Esophagus mucosa (tissue), 1 donor: Measurements from ENCODE around the gene SNAP47. TPM values are rescaled to one million over a fixed set of nuclear protein-coding genes. Genes with fewer than 3 reads are reported as not detected.

Experiments
- ATAC-seq: fragments of 200-7000 bp; cut with Tn5 transposase; one replicate; pipeline ENCODE4 v1.9.1; 2020
- total RNA-seq: library from RNA; stranded (reverse); gene quantifications from one replicate; pipeline ENCODE4 v1.2.4, GENCODE V29; 2023
- donor health status: DM: yes; HTN: yes; CAD: no.

The SNAP47 gene
- total RNA-seq, 1 donor from 2014 or later = 15.8 TPM

DNA sequence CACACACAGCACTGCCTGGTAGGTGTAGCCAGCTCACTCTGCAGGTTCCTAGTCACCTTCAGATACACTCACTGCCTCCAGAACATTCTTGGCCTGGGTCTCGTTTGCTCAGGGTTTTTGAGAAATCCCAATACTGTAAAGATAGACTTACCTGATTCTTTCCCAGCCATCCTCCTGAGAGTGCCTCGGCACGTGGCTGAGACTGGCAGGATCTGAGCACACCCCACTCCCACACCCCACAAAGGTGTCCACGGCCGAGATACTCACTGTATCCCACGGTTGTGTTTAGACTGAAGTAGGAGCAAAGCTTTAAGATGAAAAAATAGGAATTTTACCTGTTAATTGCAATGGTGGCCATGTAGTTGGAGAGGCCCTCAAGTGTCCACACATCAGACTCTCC lies 33.4 kb downstream of the SNAP47 start:
- ATAC-seq = no peak

DNA sequence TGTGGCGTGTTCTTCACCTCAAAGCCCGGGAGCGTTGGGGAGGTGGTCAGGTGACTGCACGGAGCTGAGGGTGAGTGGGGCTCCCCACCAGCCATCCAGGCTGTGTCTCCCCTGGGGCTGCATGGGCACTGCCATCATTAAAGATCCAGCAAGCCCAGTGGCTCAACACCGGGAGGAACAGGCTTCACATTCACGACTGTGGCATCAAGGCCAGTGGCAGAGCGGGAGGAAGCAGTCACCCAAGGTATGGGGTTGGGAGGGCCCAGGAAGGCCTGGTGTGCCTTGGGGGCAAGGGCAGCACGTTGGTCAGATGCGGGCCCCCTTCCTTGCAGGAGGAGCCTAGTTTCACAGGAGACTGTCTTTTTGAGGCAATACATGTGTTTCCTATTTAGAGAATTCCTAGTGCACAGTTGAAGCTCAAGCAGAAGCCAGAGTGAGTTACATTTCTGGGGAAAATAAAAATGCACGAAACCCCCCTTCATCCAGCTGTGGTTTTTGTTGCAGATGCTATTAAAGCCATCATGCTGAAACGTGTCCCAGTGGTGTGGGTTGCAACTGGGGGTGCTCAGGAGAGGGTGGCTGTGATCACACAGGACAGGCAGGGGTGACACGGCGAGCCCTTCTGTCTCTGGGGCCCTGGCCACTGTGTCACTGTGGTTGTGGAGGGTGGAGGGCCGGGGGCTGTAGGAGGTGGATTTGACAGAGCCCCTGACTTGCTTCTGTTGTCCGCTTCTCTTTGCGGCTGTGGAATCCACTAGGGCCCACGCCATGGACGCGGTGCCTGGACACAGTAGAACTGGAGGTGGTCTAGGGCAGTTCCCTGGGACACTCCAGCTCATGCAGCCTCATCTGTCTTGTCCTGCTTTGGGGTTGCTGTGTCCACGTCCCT lies 34.1 kb downstream of the SNAP47 start:
- ATAC-seq = no peak

DNA sequence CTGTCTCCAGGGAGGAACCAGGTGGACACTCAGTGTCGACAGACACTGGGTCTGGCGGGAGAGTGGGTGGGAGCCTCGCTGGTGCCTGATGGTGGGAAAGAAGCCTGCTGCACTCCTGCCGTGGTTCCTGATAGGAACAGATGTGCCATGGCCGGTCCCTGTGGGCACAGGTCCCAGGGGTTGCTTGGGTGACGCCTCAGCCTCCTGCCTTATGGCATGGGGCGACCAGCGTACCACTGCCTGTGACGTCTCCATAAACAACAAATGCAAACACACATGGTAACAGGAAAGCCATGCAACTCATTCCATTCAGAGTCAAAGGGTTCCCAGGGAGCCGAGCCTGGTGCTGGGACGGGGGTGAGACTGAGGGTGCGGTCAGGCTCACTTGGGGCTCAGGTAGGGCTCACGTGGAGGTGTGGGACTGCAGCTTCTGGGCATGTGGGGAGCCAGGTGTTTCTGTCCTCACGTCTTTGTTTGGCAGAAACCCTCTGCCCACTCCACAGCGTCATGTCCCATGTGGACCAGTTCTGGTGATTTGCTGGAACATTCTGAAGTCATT lies 34.8 kb downstream of the SNAP47 start:
- ATAC-seq = no peak

DNA sequence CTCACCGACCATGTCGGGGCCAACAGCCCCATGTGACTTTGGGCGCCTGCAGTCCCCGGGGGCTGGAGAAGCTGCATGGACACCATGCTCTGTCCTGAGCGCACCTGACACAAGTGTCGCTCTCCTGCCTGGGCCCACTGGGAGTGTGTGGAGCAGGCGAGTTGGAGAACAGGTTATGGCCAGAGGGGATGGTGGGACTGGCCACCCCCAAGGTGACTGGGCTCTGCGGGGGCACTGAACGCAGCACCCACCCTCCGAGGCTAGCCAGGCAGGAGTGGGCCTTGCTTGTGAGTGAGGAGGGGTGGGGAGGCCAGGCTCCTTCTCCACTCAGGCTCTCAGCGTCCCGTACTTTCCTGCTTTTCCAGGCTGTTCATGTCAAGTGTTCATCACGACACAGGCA lies 35.6 kb downstream of the SNAP47 start:
- no peak for ATAC-seq

DNA sequence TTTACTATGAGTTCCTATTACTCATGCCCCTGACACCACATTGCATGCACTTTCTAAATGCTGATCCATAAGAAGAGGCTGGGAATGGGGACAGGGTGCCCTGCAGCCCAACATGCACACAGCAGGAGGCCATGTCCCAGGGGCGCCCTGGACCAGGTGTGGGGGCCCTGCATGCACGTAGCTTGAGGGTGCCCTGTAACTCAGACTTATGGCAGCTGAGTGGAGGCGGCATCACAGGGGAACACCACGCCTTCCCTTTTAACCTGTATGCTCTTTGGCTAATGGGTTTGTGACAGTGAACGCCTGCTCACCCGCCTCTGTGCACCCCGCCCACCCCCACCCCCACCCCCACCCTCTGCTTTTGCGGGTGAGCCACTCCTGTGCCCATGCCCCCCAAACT lies 36.1 kb downstream of the SNAP47 start:
- no peak for ATAC-seq

DNA sequence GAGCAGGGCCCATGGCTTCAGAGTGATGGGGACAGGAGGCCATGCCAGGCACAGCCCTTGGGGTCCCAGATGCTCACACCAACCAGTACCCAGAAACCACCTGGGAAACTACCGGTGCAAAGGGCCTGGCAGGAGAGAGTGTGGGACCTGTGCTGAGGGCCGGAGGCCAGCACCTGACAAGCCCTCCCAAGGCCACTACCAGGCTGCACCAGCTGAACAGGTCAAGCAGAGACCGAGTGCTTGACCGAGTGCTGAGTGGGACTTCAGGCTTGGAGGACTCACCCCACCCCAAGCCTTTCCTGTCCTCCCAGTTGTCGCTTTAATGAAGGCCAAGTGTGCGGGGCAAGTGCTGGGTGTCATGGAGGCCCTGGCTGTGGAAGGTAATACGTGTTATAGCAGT lies 36.5 kb downstream of the SNAP47 start:
- no peak for ATAC-seq

DNA sequence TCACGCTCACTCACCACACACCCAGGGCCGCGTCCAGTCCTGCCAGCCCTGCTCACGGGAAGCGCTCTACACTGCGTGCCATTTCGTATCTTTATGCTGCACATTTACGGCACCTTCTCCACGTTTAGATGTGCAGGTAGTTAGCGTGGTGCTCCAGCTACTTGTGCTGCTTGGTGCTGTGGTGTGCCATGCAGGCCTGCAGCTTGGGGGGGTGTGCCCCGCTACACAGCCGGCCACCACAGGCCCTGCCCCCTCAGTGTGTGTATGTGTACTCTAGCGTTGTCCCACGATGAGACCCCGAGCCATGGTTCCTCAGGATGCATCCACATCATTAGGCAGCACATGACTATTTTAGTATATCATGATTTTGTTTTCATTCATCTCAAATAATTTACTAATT lies 38.3 kb downstream of the SNAP47 start:
- no peak for ATAC-seq

DNA sequence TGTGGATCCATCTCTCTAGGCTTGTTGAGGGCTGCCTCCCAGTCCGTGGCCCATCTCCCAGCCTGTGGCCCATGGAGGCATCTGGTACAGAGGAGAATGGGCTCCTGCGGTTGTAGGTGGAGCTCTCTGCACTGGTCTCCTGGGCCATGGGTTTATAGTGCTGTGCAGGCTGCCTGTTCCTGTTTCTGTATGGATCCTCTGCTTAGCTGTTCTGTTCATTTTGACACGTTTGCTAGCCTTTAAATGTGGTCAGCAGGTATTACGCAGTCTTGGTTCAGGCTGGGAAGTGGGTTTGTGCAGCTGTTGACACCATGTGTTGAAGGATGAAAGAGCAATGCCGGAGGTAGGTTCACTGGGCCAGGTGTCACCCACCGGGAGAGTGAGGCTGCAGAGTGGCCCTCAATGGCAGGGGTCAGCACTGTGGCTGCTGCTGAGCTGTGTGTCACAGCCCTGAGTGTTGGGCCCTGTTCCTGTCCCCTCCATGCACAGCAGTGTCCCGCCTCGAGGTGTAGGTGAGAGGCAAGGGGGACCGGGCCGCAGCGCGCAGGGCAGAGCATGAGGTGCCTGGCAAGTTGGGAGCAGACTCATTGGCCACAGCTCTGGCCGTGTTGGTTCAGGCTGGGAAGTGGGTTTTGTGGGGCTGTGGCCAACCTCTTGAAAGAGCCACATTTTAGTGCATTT lies 39.0 kb downstream of the SNAP47 start:
- ATAC-seq = no peak

DNA sequence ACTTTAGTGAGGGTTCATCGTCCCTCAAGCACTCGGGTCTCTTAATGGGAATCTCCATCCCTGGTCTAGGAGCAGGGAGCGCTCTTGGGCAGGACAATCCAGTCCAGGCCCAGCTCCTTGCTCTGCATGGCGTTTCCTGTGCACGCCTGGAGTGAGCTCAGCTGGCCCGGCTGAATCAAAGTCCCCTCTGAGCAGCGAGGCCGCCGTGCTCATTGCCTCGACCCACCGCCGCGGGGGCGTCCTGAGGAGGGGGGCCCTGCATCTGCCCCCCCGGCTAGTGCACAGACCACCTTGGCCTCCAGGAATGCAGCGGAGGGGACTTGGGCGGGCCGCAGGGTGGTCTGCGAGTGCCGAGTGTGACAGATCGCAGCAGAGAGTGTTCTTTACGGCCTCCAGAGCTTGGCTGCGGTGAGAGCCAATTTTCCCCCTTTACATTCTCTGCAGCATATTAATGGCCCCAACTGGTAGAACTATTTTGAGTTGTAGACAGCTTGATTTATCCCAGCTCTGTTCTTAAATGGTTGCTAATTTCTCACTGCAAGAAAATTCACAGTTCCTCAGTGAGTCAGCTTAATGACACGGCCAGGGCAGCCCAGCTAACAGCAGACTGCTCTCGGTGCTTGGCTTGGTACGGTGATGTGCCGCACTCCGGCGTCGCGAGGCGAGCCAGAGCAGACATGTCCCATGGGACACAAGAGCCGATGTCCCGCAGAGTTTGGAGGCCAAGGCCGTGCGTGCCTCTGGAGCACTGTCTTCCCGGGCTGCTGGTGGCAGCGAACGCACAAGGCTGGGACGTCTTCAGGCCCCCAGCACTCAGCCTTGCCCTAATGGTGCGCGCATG lies 39.8 kb downstream of the SNAP47 start:
- ATAC-seq = no peak

DNA sequence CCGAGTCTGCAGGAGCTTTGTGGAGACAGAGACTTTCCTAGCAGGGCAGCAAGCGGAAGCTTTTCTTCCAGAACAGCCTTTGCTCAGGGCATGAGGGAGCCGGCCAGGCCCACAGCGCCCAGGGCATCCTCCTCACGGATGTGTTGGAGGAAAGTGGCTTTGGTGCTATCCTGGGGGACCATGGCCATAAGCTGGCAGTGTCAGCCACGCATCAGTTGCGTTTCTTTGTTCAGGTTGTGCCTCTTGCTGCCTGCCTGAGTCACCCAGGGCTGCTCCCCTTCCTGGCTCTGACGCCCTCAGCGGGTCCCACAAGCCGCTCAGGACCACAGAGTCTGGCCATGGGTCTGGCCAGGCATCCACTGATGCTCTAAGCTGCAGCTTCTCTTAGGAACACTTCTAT lies 40.6 kb downstream of the SNAP47 start:
- no peak for ATAC-seq

DNA sequence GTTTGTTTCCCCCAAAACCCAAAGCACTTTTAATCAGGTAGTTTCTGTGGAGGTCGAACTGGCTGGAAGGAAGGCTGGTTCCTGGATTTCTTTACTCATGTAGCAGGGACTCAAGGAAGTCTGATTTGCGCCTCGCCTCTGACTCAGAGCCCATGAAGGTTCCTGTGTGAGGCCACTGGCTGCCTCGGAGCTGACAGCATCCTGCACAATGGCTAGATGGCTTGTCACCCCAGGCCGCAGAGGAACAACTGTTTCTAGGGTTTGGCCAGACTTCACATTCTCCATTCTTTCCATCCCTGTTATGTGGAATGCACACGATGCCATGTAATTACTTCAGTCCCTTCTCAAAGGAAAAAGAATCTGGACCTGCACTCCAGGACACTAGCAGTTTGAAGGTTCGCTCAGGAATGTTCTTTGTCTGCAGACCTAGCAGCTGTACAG lies 41.1 kb downstream of the SNAP47 start:
- ATAC-seq = no peak

DNA sequence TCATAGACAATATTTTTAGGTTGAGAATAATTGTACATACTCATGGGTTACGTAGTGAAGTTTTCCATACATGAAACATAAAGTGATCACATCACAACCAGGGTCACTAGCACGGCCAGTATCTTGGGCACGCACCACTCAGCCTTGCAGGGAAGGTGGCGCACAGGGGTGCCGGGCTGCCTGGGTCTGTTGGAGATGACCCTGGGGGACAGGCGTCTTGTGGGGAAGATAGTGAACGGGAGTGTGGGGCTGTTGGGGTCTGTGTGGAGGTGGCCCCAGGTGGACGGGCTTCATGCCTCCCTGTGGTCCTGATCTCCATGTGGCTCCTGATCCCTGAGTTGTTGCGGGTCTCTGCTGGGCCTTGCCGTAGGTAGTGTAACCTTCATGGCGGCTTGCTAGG lies 41.9 kb downstream of the SNAP47 start:
- no peak for ATAC-seq

DNA sequence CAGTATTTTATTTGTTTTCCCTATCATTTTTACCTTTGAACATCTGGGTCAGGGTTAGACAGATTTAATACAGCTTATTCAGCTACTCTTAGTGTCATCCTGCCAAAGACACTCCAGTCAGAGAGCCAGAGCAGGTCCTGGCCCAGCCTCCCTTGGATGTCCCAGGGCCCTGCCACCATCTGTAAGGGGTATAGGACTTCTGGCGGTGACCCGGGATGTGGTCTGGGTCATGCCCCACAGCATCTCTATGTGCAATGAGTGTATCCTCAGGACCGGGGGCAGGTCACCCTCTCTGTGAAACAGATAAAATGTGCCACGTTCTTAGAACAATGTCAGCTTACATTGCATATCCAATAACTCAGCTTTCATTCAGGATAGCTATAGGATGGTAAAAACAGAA lies 42.4 kb downstream of the SNAP47 start:
- ATAC-seq = no peak

DNA sequence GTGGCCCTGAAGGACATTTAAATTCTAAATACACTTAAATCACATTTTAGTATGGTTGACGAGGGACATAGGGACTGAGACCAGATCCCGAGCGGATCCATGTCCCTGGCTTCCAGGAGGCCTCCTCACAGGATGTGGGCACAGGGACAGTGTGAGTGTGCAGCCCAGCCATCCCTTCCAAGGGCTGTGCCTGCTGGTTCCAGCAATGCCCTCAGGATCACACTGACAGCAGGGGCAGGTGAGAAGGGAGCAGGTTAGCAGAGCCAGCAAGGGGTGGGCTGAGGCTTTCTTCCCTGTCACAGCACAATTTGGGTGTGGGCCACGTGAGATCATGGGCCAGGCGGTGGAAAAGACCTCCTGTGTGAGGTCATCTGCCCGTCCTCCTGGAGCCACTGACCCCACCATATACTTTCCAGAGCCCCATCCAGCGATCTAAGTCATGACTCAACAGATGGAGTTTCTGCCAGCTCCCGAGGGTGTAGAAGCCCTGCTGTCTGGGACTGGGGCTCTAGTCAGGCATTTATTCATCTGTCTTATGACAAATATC lies 43.2 kb downstream of the SNAP47 start:
- ATAC-seq = no peak

DNA sequence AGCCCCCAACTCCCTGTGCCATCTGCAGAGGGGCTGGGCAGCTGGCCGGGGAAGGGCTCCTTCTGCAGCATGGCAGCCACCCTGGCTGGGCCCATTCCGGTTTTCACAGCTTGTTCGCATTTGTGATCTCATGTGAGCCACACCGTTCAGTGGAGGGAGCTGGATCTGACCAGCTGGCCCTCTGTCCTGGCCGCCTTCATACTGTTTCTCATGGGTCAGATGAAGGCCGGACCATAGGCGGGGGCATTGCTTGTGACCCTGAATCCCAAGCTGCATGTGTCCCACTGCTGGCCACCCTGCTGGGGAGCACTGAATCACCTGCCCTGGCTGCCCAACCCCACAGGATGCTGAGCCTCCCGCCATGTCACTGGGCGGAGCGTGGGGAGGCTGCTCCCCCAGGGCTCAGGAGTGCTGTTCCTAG lies 43.8 kb downstream of the SNAP47 start:
- ATAC-seq = no peak

DNA sequence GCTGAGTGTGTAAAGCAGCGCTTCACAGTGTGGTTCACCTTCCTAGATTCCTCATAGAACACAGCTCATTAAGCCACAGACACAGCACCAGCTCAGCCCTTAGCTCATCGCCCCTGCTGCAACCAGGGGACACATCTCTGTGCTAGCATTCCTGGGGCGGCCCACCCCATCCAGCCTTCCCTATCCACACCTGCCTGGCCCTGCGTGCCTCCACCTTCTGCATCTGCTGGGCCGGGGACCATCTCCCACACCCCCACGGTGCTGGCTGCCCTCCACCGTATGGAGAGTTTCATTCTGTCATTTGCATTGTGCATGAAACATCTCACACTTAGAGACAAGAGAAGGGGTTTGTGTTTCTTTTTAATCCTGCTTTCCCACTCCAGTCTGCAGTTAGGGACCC lies 44.5 kb downstream of the SNAP47 start:
- ATAC-seq = no peak

DNA sequence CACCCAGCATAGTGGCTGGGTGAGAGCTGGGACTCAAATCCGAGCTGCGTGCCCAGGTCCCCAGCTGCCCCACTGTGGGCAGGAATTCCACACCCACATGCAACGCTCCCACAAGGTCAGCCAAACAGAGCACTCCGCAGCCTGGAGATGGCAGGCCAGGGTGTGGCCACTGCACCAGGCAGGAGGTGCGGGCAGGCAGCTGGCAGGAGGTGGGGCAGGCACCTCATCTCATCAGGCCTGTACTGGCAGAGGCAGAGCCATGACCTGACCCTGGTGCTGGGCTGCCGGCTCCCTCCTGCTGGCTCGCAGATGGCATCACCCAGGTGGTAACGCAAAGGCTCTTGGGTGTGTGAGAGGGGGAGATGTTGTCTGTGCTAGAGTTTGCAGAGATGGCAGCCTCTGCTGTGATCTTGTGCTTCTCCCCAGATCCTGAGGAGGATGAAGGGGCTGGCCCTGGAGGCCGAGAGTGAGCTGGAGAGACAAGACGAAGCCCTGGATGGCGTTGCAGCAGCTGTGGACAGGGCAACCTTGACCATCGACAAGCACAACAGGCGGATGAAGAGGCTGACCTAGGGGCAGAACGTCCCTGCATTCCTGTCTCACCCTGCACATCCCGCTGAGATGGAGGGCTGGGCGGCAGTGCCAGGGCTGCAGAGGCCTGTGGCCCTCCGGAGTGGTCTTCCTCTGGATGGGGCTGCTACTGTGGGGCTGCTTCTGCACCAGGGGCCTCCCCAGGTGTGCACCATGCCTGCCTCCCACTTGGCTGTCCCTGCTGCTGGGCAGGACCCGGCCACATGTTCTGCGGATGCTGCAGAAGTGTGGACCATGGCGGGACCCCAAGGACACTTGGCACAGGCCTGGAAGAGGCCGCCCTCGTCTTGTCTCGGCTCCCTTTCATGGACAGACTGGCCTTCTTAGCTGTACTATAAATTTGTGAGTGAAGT lies 45.1 kb downstream of the SNAP47 start:
- ATAC-seq = peak; percentile 60

DNA sequence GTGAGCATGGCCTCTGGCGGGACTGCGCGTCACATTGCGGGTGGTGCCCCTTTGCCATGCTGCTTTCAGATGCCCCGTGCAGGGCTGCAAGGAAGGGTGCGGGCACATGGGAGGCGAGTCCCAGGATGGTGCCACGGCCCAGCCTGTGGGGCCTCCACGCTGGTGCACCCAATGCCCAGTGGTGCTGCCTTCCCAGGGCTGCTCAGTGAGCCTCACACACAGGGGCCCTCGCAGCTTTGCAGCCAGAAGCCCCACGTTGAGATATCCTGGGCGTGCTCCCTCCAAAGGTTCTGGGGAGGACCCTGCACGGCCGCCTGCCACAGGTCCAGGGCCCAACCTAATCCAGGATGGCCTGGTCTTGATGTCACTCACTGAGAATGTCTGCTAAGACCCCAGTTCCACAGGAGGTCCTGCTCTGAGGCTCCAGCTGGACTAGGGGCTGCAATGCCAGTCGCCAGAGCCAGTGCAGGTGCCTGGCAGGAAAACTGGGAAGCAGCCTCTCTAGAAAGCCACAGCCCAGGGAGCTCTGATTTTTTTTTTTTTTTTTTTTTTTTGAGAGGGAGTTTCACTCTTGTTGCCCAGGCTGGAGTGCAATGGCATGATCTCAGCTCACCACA lies 46.2 kb downstream of the SNAP47 start:
- no peak for ATAC-seq

DNA sequence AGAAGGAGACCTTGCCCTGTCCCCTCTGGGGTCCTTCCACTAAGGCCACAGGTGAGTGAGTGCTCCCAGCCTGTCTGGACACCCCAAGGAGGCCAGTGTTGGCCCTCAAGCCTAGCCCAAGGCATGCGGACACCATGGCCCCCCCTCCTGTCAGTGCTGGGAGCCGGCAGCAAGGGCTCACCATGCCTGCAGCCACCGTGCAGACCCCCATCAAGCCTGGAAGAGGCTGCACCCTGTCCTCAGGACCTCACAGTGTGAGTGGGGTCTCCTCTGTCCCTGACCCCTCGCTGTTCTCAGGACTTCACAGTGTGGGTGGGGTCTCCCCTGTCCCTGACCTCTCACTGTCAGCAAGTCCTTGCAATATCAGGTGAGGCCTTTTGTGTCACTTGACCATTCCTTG lies 47.0 kb downstream of the SNAP47 start:
- no peak for ATAC-seq

DNA sequence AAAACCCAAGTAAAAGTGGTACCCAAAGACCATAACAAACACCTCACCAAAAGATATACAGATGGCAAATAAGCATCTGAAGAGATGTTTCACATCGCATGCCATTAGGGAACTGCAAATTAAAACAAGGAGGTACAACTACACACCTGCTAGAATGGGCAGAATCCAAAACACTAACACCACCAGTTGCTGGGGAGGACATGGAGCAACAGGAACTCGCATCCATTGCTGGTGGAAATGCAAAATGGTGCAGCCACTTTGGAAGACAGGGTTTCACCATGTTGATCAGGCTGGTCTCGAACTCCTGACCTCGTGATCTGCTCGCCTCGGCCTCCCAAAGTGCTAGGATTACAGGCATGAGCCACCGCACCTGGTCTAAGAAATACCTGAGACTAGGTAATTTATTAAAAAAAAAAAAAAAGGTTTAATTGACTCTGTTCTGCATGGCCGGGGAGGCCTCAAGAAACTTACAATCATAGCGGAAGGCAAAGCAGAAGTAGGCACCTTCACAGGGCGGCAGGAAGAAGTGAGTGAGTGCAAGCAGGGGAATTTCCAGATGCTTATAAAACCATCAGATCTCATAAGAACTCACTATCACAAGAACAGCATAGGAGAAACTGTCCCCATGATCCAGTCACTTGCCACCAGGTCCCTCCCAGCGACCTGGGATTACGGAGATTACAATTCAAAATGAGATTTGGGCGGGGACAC lies 50.0 kb downstream of the SNAP47 start:
- no peak for ATAC-seq
